H9 (cell line): ENCODE measurements around the gene MTOR. TPM values are rescaled to one million over a fixed set of nuclear protein-coding genes. Genes with fewer than 3 reads are reported as not detected.

Experiments
- DNase-seq: peaks from one replicate; pipeline ENCODE4 v3.0.0-alpha.2; 2017
- H2AFZ ChIP-seq: one replicate; pipeline ENCODE4 v1.6.1; 2013; ENCODE audit warnings: mild to moderate bottlenecking, low read length, control low read depth, moderate library complexity
- H2AK5ac ChIP-seq: 2 replicates; pipeline ENCODE4 v1.6.1; 2013; ENCODE audit warnings: low read length, control low read depth, mixed read lengths; ENCODE audit not compliant: insufficient read length
- H2BK120ac ChIP-seq: one replicate; pipeline ENCODE4 v1.6.1; 2013; ENCODE audit warnings: low read depth, mild to moderate bottlenecking, low read length, control low read depth, inconsistent platforms; ENCODE audit not compliant: poor library complexity, severe bottlenecking
- H2BK12ac ChIP-seq: 2 replicates; pipeline ENCODE4 v1.6.1; 2013; ENCODE audit warnings: low read length, control low read depth, mixed read lengths, low read depth; ENCODE audit not compliant: insufficient read length
- H2BK15ac ChIP-seq: 2 replicates; pipeline ENCODE4 v1.6.1; 2013; ENCODE audit warnings: low read depth, low read length, control low read depth
- H2BK20ac ChIP-seq: one replicate; pipeline ENCODE4 v1.6.1; 2013; ENCODE audit warnings: low read depth, mild to moderate bottlenecking, low read length, control low read depth, inconsistent platforms; ENCODE audit not compliant: poor library complexity, severe bottlenecking
- H2BK5ac ChIP-seq: 2 replicates; pipeline ENCODE4 v1.6.1; 2013; ENCODE audit warnings: low read length, control low read depth, mixed read lengths; ENCODE audit not compliant: insufficient read length
- H3K14ac ChIP-seq: 2 replicates; pipeline ENCODE4 v1.6.1; 2013; ENCODE audit warnings: low read length, control low read depth; ENCODE audit not compliant: insufficient read depth
- H3K18ac ChIP-seq: 2 replicates; pipeline ENCODE4 v1.6.1; 2013; ENCODE audit warnings: low read depth, mild to moderate bottlenecking, mixed read lengths, low read length, control low read depth; ENCODE audit not compliant: insufficient read length
- H3K23ac ChIP-seq: 2 replicates; pipeline ENCODE4 v1.6.1; 2013; ENCODE audit warnings: low read length, control low read depth, mixed read lengths, low read depth; ENCODE audit not compliant: insufficient read length
- H3K23me2 ChIP-seq: 2 replicates; pipeline ENCODE4 v1.6.1; 2013; ENCODE audit warnings: low read depth, mild to moderate bottlenecking, mixed read lengths, low read length, control low read depth; ENCODE audit not compliant: insufficient read length, poor library complexity, severe bottlenecking
- H3K27ac ChIP-seq: 2 replicates; pipeline ENCODE4 v1.5.1; 2013; ENCODE audit warnings: low read length, control low read depth, mixed read lengths, low read depth; ENCODE audit not compliant: insufficient read length
- H3K27me3 ChIP-seq: 2 replicates; pipeline ENCODE4 v1.6.1; 2013; ENCODE audit warnings: low read length, control low read depth, inconsistent platforms; ENCODE audit not compliant: insufficient read depth
- H3K4ac ChIP-seq: 2 replicates; pipeline ENCODE4 v1.6.1; 2013; ENCODE audit warnings: low read depth, mild to moderate bottlenecking, control low read depth, inconsistent platforms, low read length, moderate library complexity
- H3K4me1 ChIP-seq: 2 replicates; pipeline ENCODE4 v1.6.1; 2013; ENCODE audit warnings: low read length, control low read depth, inconsistent platforms; ENCODE audit not compliant: insufficient read depth
- H3K4me2 ChIP-seq: 2 replicates; pipeline ENCODE4 v1.6.1; 2013; ENCODE audit warnings: low read length, control low read depth, mixed read lengths; ENCODE audit not compliant: insufficient read length, insufficient read depth
- H3K56ac ChIP-seq: 2 replicates; pipeline ENCODE4 v1.6.1; 2013; ENCODE audit warnings: low read depth, mild to moderate bottlenecking, mixed read lengths, low read length, control low read depth; ENCODE audit not compliant: insufficient read length
- H3K79me1 ChIP-seq: 2 replicates; pipeline ENCODE4 v1.6.1; 2013; ENCODE audit warnings: low read depth, mild to moderate bottlenecking, moderate library complexity, low read length, control low read depth, inconsistent platforms; ENCODE audit not compliant: insufficient read depth, poor library complexity, severe bottlenecking
- H3K79me2 ChIP-seq: 2 replicates; pipeline ENCODE4 v1.6.1; 2013; ENCODE audit warnings: low read length, control low read depth, inconsistent platforms; ENCODE audit not compliant: insufficient read depth
- H3K9ac ChIP-seq: 2 replicates; pipeline ENCODE4 v1.6.1; 2013; ENCODE audit warnings: low read length, control low read depth, mixed read lengths; ENCODE audit not compliant: insufficient read length; ENCODE audit errors: extremely low read depth
- H3K9me3 ChIP-seq: one replicate; pipeline ENCODE4 v1.6.1; 2013; ENCODE audit warnings: low read depth, low read length, inconsistent platforms; ENCODE audit not compliant: control insufficient read depth
- H3T11ph ChIP-seq: one replicate; pipeline ENCODE4 v1.6.1; 2013; ENCODE audit warnings: mild to moderate bottlenecking, low read length, control low read depth, inconsistent platforms
- H4K20me1 ChIP-seq: one replicate; pipeline ENCODE4 v1.6.1; 2013; ENCODE audit not compliant: control insufficient read depth, insufficient read length, insufficient read depth
- H4K5ac ChIP-seq: 2 replicates; pipeline ENCODE4 v1.6.1; 2013; ENCODE audit warnings: low read depth, mild to moderate bottlenecking, mixed read lengths, low read length, control low read depth; ENCODE audit not compliant: insufficient read length
- H4K8ac ChIP-seq: replicated peaks from 2 replicates; pipeline ENCODE4 v1.6.1; 2013; ENCODE audit warnings: low read length, control low read depth, mixed read lengths, low read depth; ENCODE audit not compliant: insufficient read length
- H4K91ac ChIP-seq: 2 replicates; pipeline ENCODE4 v1.6.1; 2013; ENCODE audit warnings: low read depth, mild to moderate bottlenecking, moderate library complexity, mixed read lengths, low read length, control low read depth; ENCODE audit not compliant: insufficient read length
- H3K27ac Mint-ChIP-seq, 3 experiments: 2 replicates in 2 of 3; 3 replicates in 1 of 3; pipeline ENCODE4 v1.8.0; 2020 to 2021; ENCODE audit warnings: mixed read lengths in 3 of 3, mild to moderate bottlenecking in 1 of 3, moderate library complexity in 1 of 3
- H3K27me3 Mint-ChIP-seq: 2 replicates; pipeline ENCODE4 v1.8.0; 2021; ENCODE audit warnings: low read depth, mild to moderate bottlenecking, moderate library complexity, mixed read lengths
- H3K36me3 Mint-ChIP-seq, 3 experiments: 2 replicates in 2 of 3; 3 replicates in 1 of 3; pipeline ENCODE4 v1.8.0; 2020 to 2021; ENCODE audit warnings: low read depth in 3 of 3, mixed read lengths in 3 of 3; ENCODE audit not compliant: insufficient read depth in 1 of 3
- H3K4me1 Mint-ChIP-seq, 2 experiments: 2 replicates each; pipeline ENCODE4 v1.8.0; 2020; ENCODE audit warnings: mixed read lengths in 2 of 2
- H3K4me3 Mint-ChIP-seq, 2 experiments: 2 replicates in 1 of 2; 3 replicates in 1 of 2; pipeline ENCODE4 v1.8.0; 2020 to 2021; ENCODE audit warnings: mild to moderate bottlenecking in 2 of 2, mixed read lengths in 2 of 2, moderate library complexity in 1 of 2
- H3K9me3 Mint-ChIP-seq, 2 experiments: 2 replicates in 1 of 2; 3 replicates in 1 of 2; pipeline ENCODE4 v1.8.0; 2020; ENCODE audit warnings: mild to moderate bottlenecking in 2 of 2, mixed read lengths in 2 of 2, moderate library complexity in 1 of 2
- WGBS: extraction: QIAGEN DNeasy Blood & Tissue Kit; methylation state at CpG from one replicate; pipeline ENCODE4 v1.1.7; 2013; ENCODE audit warnings: missing lambda C conversion rate, low lambda C conversion rate, mixed read lengths; ENCODE audit not compliant: insufficient read length; ENCODE audit errors: extremely low coverage; 5-methylcytosine and 5-hydroxymethylcytosine counted together
- total RNA-seq: library from RNA; stranded (reverse); gene quantifications from 2 replicates; pipeline ENCODE4 v1.2.1, GENCODE V29; 2021
- TF ChIP-seq, protein P1 (sequence below): fragments of 200-600 bp; sonication (generic); conservative IDR thresholded peaks from 3 replicates; pipeline ENCODE4 v1.8.0; 2021; ENCODE audit warnings: antibody characterized with exemption, mild to moderate bottlenecking

Gene MTOR
- total RNA-seq, 1 experiment from 2014 or later = 67.5 TPM

DNA sequence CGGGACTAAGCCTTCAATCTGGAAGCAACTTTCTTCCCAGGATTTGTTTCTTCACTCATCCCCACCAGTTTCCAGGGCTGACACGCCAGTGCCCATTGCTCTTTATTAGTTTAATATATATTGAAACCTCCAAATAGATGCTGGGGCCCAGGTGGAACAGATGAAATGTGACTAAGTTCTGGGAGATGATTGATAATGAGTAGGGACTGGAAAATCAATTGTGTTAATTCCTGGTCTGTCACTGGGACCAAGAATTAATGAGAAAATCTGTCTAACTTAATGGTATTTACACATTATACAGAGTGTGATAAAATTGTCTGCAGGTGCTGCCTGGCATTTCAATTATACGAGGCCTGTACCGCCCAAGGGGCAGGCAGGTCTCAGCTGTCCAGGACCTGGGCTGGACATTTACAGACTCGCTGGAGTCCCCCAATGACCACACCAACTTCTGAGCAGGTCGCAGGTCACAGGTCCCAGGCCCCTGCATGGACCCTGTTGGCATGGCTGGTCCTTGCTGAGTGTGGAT is 46.4 kb upstream of the MTOR start:
- no peak overlapping the region for H2AK5ac ChIP-seq
- no peaks in the 10 kb centered on the region; the same call in 1 of the 2 replicates for H3K4me1 ChIP-seq
- no peak overlapping the region for H2BK20ac ChIP-seq
- no peak overlapping the region for H2AFZ ChIP-seq
- no peak overlapping the region for H3K18ac ChIP-seq
- no peak overlapping the region for H2BK120ac ChIP-seq
- H3K27me3 ChIP-seq = no peaks in the 10 kb centered on the region
- DNase-seq = no peak
- no peak overlapping the region; the same call in 1 of the 2 replicates for H3K14ac ChIP-seq
- H3K23me2 ChIP-seq = no peaks in the 10 kb centered on the region
- no peaks in the 10 kb centered on the region for H3K79me2 ChIP-seq
- no peaks in the 10 kb centered on the region for H4K20me1 ChIP-seq
- Mint-ChIP-seq H3K36me3 (peaks cover 0 to 3% (median 0%) of the 10 kb centered on the region in 3 experiments; a peak in 1 of 7 replicates), H3K4me1 (peaks cover 20 to 25% of the 10 kb centered on the region in 2 experiments), H3K9me3 (peaks cover 3 to 4% of the 10 kb centered on the region in 2 experiments; a peak in 3 of 5 replicates), H3K27ac (no peak overlapping the region), H3K4me3 (no peak overlapping the region), H3K27me3 (0 out of 2 replicates have a peak, but pooled peaks cover 2% of the 10 kb centered on the region)
- no peak overlapping the region for H3K23ac ChIP-seq
- H4K5ac ChIP-seq = no peak overlapping the region
- no peak overlapping the region for H2BK15ac ChIP-seq
- H2BK12ac ChIP-seq = no peak overlapping the region
- H2BK5ac ChIP-seq = no peak overlapping the region
- no peak overlapping the region for H3K9ac ChIP-seq
- no peaks in the 10 kb centered on the region for H3K79me1 ChIP-seq
- no peak overlapping the region for H4K91ac ChIP-seq
- no peaks in the 10 kb centered on the region for H3K9me3 ChIP-seq
- no peak overlapping the region for H3K4ac ChIP-seq
- H3K27ac ChIP-seq = no peak overlapping the region
- TF ChIP-seq, protein P1, sequence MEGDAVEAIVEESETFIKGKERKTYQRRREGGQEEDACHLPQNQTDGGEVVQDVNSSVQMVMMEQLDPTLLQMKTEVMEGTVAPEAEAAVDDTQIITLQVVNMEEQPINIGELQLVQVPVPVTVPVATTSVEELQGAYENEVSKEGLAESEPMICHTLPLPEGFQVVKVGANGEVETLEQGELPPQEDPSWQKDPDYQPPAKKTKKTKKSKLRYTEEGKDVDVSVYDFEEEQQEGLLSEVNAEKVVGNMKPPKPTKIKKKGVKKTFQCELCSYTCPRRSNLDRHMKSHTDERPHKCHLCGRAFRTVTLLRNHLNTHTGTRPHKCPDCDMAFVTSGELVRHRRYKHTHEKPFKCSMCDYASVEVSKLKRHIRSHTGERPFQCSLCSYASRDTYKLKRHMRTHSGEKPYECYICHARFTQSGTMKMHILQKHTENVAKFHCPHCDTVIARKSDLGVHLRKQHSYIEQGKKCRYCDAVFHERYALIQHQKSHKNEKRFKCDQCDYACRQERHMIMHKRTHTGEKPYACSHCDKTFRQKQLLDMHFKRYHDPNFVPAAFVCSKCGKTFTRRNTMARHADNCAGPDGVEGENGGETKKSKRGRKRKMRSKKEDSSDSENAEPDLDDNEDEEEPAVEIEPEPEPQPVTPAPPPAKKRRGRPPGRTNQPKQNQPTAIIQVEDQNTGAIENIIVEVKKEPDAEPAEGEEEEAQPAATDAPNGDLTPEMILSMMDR = no peak
- no peak overlapping the region for H3K4me2 ChIP-seq
- H3K56ac ChIP-seq = no peak overlapping the region
- WGBS = no CpG with 5 or more reads among the region's 6 CpGs
- no peak overlapping the region for H4K8ac ChIP-seq
- H3T11ph ChIP-seq = no peak overlapping the region
